Neuronal stem cell (in vitro differentiated cells): ENCODE measurements around the gene KRT81.
"Not testable (repeated sequence)": the region's sequence is repeated elsewhere in the genome, so short reads cannot be mapped to it uniquely, and the experiment has no call there.

Experiments used
- DNase-seq: peaks from one replicate; pipeline ENCODE4 v3.0.0-alpha.2; 2013; ENCODE audit warnings: low spot score
- H2AFZ ChIP-seq: one replicate; pipeline ENCODE4 v1.6.1; 2013; ENCODE audit warnings: mild to moderate bottlenecking, low read length, inconsistent platforms
- H2AK5ac ChIP-seq: 2 replicates; pipeline ENCODE4 v1.6.1; 2013; ENCODE audit warnings: low read depth, mild to moderate bottlenecking, inconsistent platforms, low read length, moderate library complexity, mixed read lengths
- H2BK120ac ChIP-seq: 2 replicates; pipeline ENCODE4 v1.6.1; 2013; ENCODE audit warnings: low read depth, mild to moderate bottlenecking, inconsistent platforms, low read length, moderate library complexity, mixed read lengths
- H2BK12ac ChIP-seq: one replicate; pipeline ENCODE4 v1.6.1; 2013; ENCODE audit warnings: low read length, inconsistent platforms
- H2BK15ac ChIP-seq: 2 replicates; pipeline ENCODE4 v1.6.1; 2013; ENCODE audit warnings: mild to moderate bottlenecking, low read length, inconsistent platforms, mixed read lengths
- H2BK5ac ChIP-seq: one replicate; pipeline ENCODE4 v1.6.1; 2013; ENCODE audit warnings: inconsistent platforms, mild to moderate bottlenecking, low read length, moderate library complexity
- H3K14ac ChIP-seq: one replicate; pipeline ENCODE4 v1.6.1; 2013; ENCODE audit warnings: low read length, inconsistent platforms
- H3K18ac ChIP-seq: 2 replicates; pipeline ENCODE4 v1.6.1; 2013; ENCODE audit warnings: low read length, inconsistent platforms
- H3K23ac ChIP-seq: 2 replicates; pipeline ENCODE4 v1.6.1; 2013; ENCODE audit warnings: low read depth, mild to moderate bottlenecking, mixed read lengths, low read length, inconsistent platforms; ENCODE audit not compliant: poor library complexity
- H3K27ac ChIP-seq: replicated peaks from 3 replicates; pipeline ENCODE4 v1.5.1; 2013; ENCODE audit warnings: low read length, inconsistent platforms
- H3K27me3 ChIP-seq, 3 experiments: 2 replicates each; pipeline ENCODE4 v1.6.1; 2013; ENCODE audit warnings: low read length in 3 of 3, mild to moderate bottlenecking in 2 of 3, inconsistent platforms in 1 of 3, low read depth in 1 of 3, mixed read lengths in 1 of 3, moderate library complexity in 1 of 3; ENCODE audit not compliant: control insufficient read depth in 3 of 3, insufficient read depth in 3 of 3
- H3K36me3 ChIP-seq, 2 donors: replicated peaks in 1 of 2; 2 replicates each; pipeline ENCODE4 v1.6.1; 2013; ENCODE audit warnings: low read length in 2 of 2; ENCODE audit not compliant: control insufficient read depth in 2 of 2, insufficient read depth in 2 of 2
- H3K4ac ChIP-seq: 2 replicates; pipeline ENCODE4 v1.6.1; 2013; ENCODE audit warnings: inconsistent platforms, mild to moderate bottlenecking, low read length, moderate library complexity
- H3K4me1 ChIP-seq, 2 donors: 1 replicate in 1 of 2; 2 replicates in 1 of 2; pipeline ENCODE4 v1.6.1; 2013; ENCODE audit warnings: low read length in 2 of 2, low read depth in 1 of 2; ENCODE audit not compliant: control insufficient read depth in 2 of 2, insufficient read depth in 1 of 2
- H3K4me2 ChIP-seq: one replicate; pipeline ENCODE4 v1.6.1; 2013; ENCODE audit warnings: mild to moderate bottlenecking, low read length, inconsistent platforms; ENCODE audit not compliant: insufficient read depth, poor library complexity, severe bottlenecking
- H3K4me3 ChIP-seq, 2 donors: 2 replicates each; pipeline ENCODE4 v1.5.1; 2013; ENCODE audit warnings: low read length in 2 of 2, mild to moderate bottlenecking in 2 of 2, inconsistent platforms in 1 of 2, moderate library complexity in 1 of 2
- H3K79me1 ChIP-seq: one replicate; pipeline ENCODE4 v1.6.1; 2013; ENCODE audit warnings: low read depth, mild to moderate bottlenecking, inconsistent platforms, low read length, moderate library complexity
- H3K9ac ChIP-seq: one replicate; pipeline ENCODE4 v1.6.1; 2013; ENCODE audit warnings: mild to moderate bottlenecking, low read depth, low read length, inconsistent platforms; ENCODE audit not compliant: poor library complexity
- H3K9me3 ChIP-seq, 2 donors: replicated peaks in 1 of 2; 2 replicates each; pipeline versions ENCODE3 to v1.6.1; 2013; ENCODE audit warnings: low read length in 2 of 2, mild to moderate bottlenecking in 2 of 2, inconsistent platforms in 1 of 2, low read depth in 1 of 2, mixed read lengths in 1 of 2, moderate library complexity in 1 of 2; ENCODE audit not compliant: control insufficient read depth in 2 of 2, insufficient read depth in 1 of 2
- H4K8ac ChIP-seq: one replicate; pipeline ENCODE4 v1.6.1; 2013; ENCODE audit warnings: low read depth, mild to moderate bottlenecking, inconsistent platforms, low read length, moderate library complexity
- H4K91ac ChIP-seq: one replicate; pipeline ENCODE4 v1.6.1; 2013; ENCODE audit warnings: low read length, low read depth, mild to moderate bottlenecking, inconsistent platforms; ENCODE audit not compliant: poor library complexity
- WGBS, 2 donors: extraction: QIAGEN DNeasy Blood & Tissue Kit; methylation state at CpG; one replicate each; pipeline ENCODE4 v1.1.7; 2013; ENCODE audit warnings: missing lambda C conversion rate in 2 of 2, mixed read lengths in 1 of 2; ENCODE audit not compliant: insufficient read length in 2 of 2, insufficient replicate concordance in 1 of 2; ENCODE audit errors: extremely low coverage in 2 of 2; 5-methylcytosine and 5-hydroxymethylcytosine counted together

Gene KRT81

DNA sequence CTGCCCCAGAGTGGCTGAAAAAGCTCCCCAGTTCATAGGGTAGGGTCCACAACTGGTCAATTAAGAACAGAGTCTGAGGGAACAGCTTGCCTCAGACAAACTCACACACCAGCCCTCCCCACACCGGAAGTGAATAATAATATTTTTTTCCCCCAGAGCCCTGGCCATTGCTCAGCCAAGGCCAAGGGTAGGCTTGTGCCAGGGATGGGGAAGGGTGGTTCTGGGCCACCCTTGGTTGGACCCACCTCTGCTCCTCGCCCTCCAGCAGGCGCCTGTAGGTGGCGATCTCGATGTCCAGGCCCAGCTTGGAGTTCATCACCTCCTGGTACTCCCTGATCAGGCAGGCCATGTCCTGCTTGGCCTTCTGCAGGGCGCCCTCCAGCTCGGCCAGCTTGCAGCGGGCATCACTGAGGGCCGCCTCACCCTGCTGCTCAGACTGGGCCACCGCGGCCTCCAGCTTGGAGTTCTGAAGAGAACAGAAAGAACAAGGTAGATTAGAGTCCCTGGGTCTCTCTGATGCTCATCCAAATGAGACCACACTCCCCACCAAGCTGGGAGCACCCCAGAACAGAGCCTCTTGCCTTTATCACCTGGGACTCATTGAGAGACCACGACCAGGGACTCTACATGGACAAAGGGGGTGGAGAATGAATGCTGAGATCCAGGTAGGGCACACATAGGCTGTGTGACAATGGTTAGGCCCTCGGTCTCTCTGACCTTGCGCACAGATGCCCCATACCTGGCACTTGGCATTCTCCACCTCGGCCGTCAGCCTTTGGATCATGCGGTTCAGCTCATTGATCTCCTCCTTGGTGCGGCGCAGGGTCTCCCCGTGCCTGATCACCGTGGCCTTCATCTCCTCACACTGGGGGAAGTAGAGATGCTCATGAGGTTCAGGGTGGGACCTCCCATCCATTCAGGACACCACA is 4.2 kb downstream of the KRT81 start:
- H3K14ac ChIP-seq, H2AK5ac ChIP-seq, DNase-seq, H3K36me3 ChIP-seq, H2BK5ac ChIP-seq, H3K79me1 ChIP-seq, H3K4me2 ChIP-seq, H2BK15ac ChIP-seq, H3K9ac ChIP-seq, H3K18ac ChIP-seq, H4K91ac ChIP-seq, H2BK120ac ChIP-seq, H3K4ac ChIP-seq, H3K4me3 ChIP-seq, H4K8ac ChIP-seq, H2BK12ac ChIP-seq, H3K27me3 ChIP-seq, H3K9me3 ChIP-seq, H3K23ac ChIP-seq, H3K27ac ChIP-seq, H3K4me1 ChIP-seq, H2AFZ ChIP-seq: not testable (repeated sequence)
- no CpG with 5 or more reads among the region's 21 CpGs for WGBS, 2 donors

DNA sequence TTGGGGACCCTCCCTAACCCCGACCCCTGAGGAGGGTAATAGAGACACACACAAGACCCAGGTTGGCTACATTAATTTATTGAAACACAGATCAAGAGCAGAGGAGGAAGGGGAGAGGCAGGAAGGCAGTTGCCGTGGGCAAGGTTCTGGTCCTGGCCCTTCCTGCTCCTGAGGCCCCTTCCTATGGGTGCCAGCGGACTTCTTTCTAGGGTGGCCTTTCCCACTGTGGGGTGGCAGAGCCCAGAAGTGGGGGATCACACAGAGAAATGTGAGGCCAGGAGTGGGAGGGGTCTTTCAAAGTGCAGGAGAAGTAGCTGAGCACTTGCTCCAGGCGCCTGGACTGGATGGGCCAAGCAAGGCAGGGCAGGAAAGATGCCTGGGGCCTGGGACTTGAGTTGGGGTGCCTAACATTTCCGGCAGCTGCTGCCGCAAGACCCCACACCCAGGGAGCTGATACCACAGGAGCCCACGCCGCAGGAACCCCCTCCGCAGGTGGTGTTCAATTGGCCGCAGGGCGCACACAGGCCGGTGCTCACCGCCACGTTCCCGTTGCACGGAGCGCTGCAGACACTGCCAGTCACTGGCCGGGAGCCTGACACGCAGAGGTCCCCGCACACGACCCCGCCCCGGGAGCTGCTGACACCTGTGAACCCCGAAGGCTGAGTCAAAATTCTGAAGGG is 5.3 kb downstream of the KRT81 start:
- H2AFZ ChIP-seq, result no peak overlapping the region
- no peak overlapping the region for H4K91ac ChIP-seq
- no peak overlapping the region for H3K27ac ChIP-seq
- H2BK12ac ChIP-seq, result peak overlapping the region; percentile 73
- no peak overlapping the region for H2AK5ac ChIP-seq
- H4K8ac ChIP-seq, result no peak overlapping the region
- peaks cover 0 to 2% (median 0%) of the 10 kb centered on the region in 3 experiments for H3K27me3 ChIP-seq
- H3K4ac ChIP-seq, result no peak overlapping the region
- H3K4me3 ChIP-seq, result no peak overlapping the region
- no peak overlapping the region for H3K9ac ChIP-seq
- H3K36me3 ChIP-seq, result no peaks in the 10 kb centered on the region
- peak overlapping the region; percentile 83 for H2BK5ac ChIP-seq
- no peak overlapping the region for H2BK15ac ChIP-seq
- no peak overlapping the region for H3K4me2 ChIP-seq
- H2BK120ac ChIP-seq, result no peak overlapping the region
- WGBS, 2 donors, result no CpG with 5 or more reads among the region's 24 CpGs
- no peak for DNase-seq
- H3K14ac ChIP-seq, result no peak overlapping the region
- no peaks in the 10 kb centered on the region for H3K9me3 ChIP-seq
- peak overlapping the region; percentile 80 for H3K18ac ChIP-seq
- H3K4me1 ChIP-seq, result peaks cover 0 to 2% of the 10 kb centered on the region in 2 donors
- H3K23ac ChIP-seq, result no peak overlapping the region
- H3K79me1 ChIP-seq, result no peaks in the 10 kb centered on the region

DNA sequence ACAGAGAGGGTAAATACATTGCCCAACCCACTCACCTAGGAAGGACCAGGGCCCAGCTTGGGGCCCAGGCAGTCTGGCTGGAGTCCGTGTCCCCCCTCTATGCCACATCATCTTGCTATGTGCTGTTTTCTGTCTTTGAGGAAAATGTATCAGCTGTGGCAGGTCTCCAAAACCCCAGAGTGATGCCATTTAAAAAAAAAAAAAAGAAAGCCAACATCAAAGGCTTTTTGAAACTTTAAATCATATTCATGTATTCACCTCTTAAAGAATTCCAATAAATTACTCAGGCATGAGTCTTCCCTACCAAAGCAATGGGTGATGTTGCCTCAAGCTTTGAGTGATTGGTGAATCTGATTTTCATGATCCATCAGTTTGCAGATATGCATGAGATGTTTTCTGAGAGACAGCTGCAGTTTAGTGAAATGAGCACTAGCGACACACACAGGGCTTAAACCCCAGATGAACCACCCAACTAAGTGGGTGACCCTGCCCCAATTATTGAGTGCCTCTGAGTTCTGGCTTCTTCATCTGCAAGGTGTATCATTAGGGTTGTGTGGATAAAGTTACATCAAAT is 6.1 kb downstream of the KRT81 start:
- Histone ChIP-seq H2AFZ (no peak overlapping the region), H3K4me2 (no peak overlapping the region), H3K36me3 (no peaks in the 10 kb centered on the region), H3K9ac (no peak overlapping the region), H3K9me3 (no peaks in the 10 kb centered on the region), H3K27me3 (peaks cover 0 to 2% (median 0%) of the 10 kb centered on the region in 3 experiments), H3K4me1 (peaks cover 0 to 2% of the 10 kb centered on the region in 2 donors), H2AK5ac (no peak overlapping the region), H4K91ac (no peak overlapping the region), H3K18ac (no peak overlapping the region), H4K8ac (no peak overlapping the region), H2BK5ac (no peak overlapping the region), H2BK12ac (no peak overlapping the region), H3K4ac (no peak overlapping the region), H3K14ac (no peak overlapping the region), H3K4me3 (no peak overlapping the region), H2BK15ac (no peak overlapping the region), H3K79me1 (no peaks in the 10 kb centered on the region), H2BK120ac (no peak overlapping the region), H3K23ac (no peak overlapping the region), H3K27ac (no peak overlapping the region)
- no CpG with 5 or more reads among the region's 2 CpGs for WGBS, 2 donors
- DNase-seq, result no peak
